Dedifferentiated amniotic fluid mesenchymal stem cell (primary cell): ENCODE data around the gene COL9A1.
"Not testable (repeated sequence)": the region's sequence is repeated elsewhere in the genome, so short reads cannot be mapped to it uniquely, and the experiment has no call there.

Experiments used
- DNase-seq: peaks from one replicate; pipeline ENCODE4 v3.0.0-alpha.2; 2016; ENCODE audit errors: extremely low spot score

COL9A1 gene

GRCh38 chr6:70303034-70303525 lies at the start of gene COL9A1:
Gene COL9A1 (minus strand): TSS chr6:70303084. CDS start chr6:70302924, 160 bp downstream.
- DNase-seq, result no peak

GRCh38 chr6:70351461-70351860 lies 48.6 kb upstream of the COL9A1 start:
- DNase-seq, result no peak

- no peak for DNase-seq
Observed at GRCh38 chr6:70345619-70346018, 42.7 kb upstream of the COL9A1 start.

GRCh38 chr6:70343313-70343712 lies 40.4 kb upstream of the COL9A1 start:
- no peak for DNase-seq

- DNase-seq, result not testable (repeated sequence)
Observed at GRCh38 chr6:70339810-70340209, 36.9 kb upstream of the COL9A1 start.

- DNase-seq, result no peak
Observed at GRCh38 chr6:70338775-70339174, 35.9 kb upstream of the COL9A1 start.

- no peak for DNase-seq
Observed at GRCh38 chr6:70337743-70338105, 34.8 kb upstream of the COL9A1 start.

GRCh38 chr6:70336996-70337742 lies 34.3 kb upstream of the COL9A1 start:
- DNase-seq, result no peak

GRCh38 chr6:70327036-70327435 lies 24.2 kb upstream of the COL9A1 start:
- DNase-seq, result no peak

- no peak for DNase-seq
Observed at GRCh38 chr6:70325009-70325408, 22.1 kb upstream of the COL9A1 start.

GRCh38 chr6:70317799-70318198 lies 14.9 kb upstream of the COL9A1 start:
- not testable (repeated sequence) for DNase-seq

- DNase-seq, result no peak
Observed at GRCh38 chr6:70315079-70315751, 12.3 kb upstream of the COL9A1 start.

- no peak for DNase-seq
Observed at GRCh38 chr6:70314296-70314695, 11.4 kb upstream of the COL9A1 start.

GRCh38 chr6:70312165-70312745 lies 9.4 kb upstream of the COL9A1 start:
- DNase-seq, result no peak

GRCh38 chr6:70310063-70310694 lies 7.3 kb upstream of the COL9A1 start:
- peak; percentile 38 for DNase-seq

- no peak for DNase-seq
Observed at GRCh38 chr6:70309243-70309642, 6.4 kb upstream of the COL9A1 start.

- DNase-seq, result not testable (repeated sequence)
Observed at GRCh38 chr6:70308142-70308541, 5.3 kb upstream of the COL9A1 start.

GRCh38 chr6:70307008-70307407 lies 4.1 kb upstream of the COL9A1 start:
- DNase-seq, result no peak

- no peak for DNase-seq
Observed at GRCh38 chr6:70304616-70305015, 1.7 kb upstream of the COL9A1 start.

- DNase-seq, result no peak
Observed at GRCh38 chr6:70299456-70299855, 3.4 kb downstream of the COL9A1 start.

- DNase-seq, result no peak
Observed at GRCh38 chr6:70298068-70298467, 4.8 kb downstream of the COL9A1 start.

- no peak for DNase-seq
Observed at GRCh38 chr6:70292193-70292592, 10.7 kb downstream of the COL9A1 start.
